SK-N-SH treated with all-trans-retinoic acid at 6 μM for 48 hours (cell line): ENCODE data around the gene FBXO31.

ENCODE experiments used
- ATAC-seq: fragments of 200-7000 bp; cut with Tn5 transposase; 3 replicates; pipeline ENCODE4 v1.9.1; 2020; ENCODE audit warnings: mild to moderate bottlenecking, moderate library complexity
- ARNTL ChIP-seq: fragments of 450-650 bp; formaldehyde crosslinking; IDR thresholded peaks from 2 replicates; pipeline ENCODE4 v1.5.0; 2020; ENCODE audit warnings: low read depth, mild to moderate bottlenecking, moderate library complexity, borderline replicate concordance
- CSDC2 ChIP-seq: fragments of 250-450 bp; sonication (Bioruptor Pico); IDR thresholded peaks from 2 replicates; pipeline ENCODE4 v1.5.0; 2020; ENCODE audit warnings: mild to moderate bottlenecking, moderate library complexity
- GLIS3 ChIP-seq: fragments of 250-450 bp; sonication (Bioruptor Pico); IDR thresholded peaks from 2 replicates; pipeline ENCODE4 v1.5.0; 2020; ENCODE audit warnings: mild to moderate bottlenecking, moderate library complexity
- ISL1 ChIP-seq: fragments of 250-450 bp; sonication (Bioruptor Pico); IDR thresholded peaks from 2 replicates; pipeline ENCODE4 v2.1.2; 2022; ENCODE audit warnings: mild to moderate bottlenecking, moderate library complexity
- OSR1 ChIP-seq: fragments of 250-450 bp; sonication (Bioruptor Pico); IDR thresholded peaks from 2 replicates; pipeline ENCODE4 v1.8.0; 2022; ENCODE audit warnings: moderate library complexity, mild to moderate bottlenecking, inconsistent platforms
- PPARA ChIP-seq: fragments of 250-450 bp; sonication (Bioruptor Pico); IDR thresholded peaks from 2 replicates; pipeline ENCODE4 v1.5.0; 2020; ENCODE audit warnings: mild to moderate bottlenecking, borderline replicate concordance
- SNAI2 ChIP-seq: fragments of 250-450 bp; sonication (Bioruptor Pico); IDR thresholded peaks from 2 replicates; pipeline ENCODE4 v1.5.0; 2020; ENCODE audit warnings: mild to moderate bottlenecking, moderate library complexity
- TCF4 ChIP-seq: fragments of 250-450 bp; sonication (Bioruptor Pico); IDR thresholded peaks from 2 replicates; pipeline ENCODE4 v1.8.0; 2021; ENCODE audit warnings: mild to moderate bottlenecking, moderate library complexity, borderline replicate concordance
- TOX ChIP-seq: fragments of 250-450 bp; sonication (Bioruptor Pico); IDR thresholded peaks from 2 replicates; pipeline ENCODE4 v1.8.0; 2021; ENCODE audit warnings: mild to moderate bottlenecking, moderate library complexity, borderline replicate concordance
- ZC3H10 ChIP-seq: fragments of 250-450 bp; sonication (Bioruptor Pico); IDR thresholded peaks from 2 replicates; pipeline ENCODE4 v1.5.1; 2021; ENCODE audit warnings: mild to moderate bottlenecking, moderate library complexity
- ZFP30 ChIP-seq: fragments of 450-650 bp; formaldehyde crosslinking; IDR thresholded peaks from 2 replicates; pipeline ENCODE4 v1.5.0; 2022; ENCODE audit warnings: mild to moderate bottlenecking, moderate library complexity
- ZNF565 ChIP-seq: fragments of 450-650 bp; formaldehyde crosslinking; conservative IDR thresholded peaks from 2 replicates; pipeline ENCODE4 v1.5.0; 2020; ENCODE audit warnings: low read depth, mild to moderate bottlenecking, moderate library complexity
- ZNF70 ChIP-seq: fragments of 450-650 bp; formaldehyde crosslinking; IDR thresholded peaks from 2 replicates; pipeline ENCODE4 v1.5.0; 2020; ENCODE audit warnings: mild to moderate bottlenecking, moderate library complexity
- ZNF8 ChIP-seq: fragments of 450-650 bp; formaldehyde crosslinking; IDR thresholded peaks from 2 replicates; pipeline ENCODE4 v1.5.0; 2020; ENCODE audit warnings: mild to moderate bottlenecking, moderate library complexity
- TF ChIP-seq, protein P1 (sequence below): fragments of 250-450 bp; sonication (Bioruptor Pico); IDR thresholded peaks from 2 replicates; pipeline ENCODE4 v1.5.1; 2020; ENCODE audit warnings: low read depth, mild to moderate bottlenecking, moderate library complexity
- TF ChIP-seq, protein P2 (sequence below): fragments of 250-450 bp; sonication (Bioruptor Pico); IDR thresholded peaks from 2 replicates; pipeline ENCODE4 v1.8.0; 2021; ENCODE audit warnings: low read depth, mild to moderate bottlenecking, moderate library complexity, borderline replicate concordance
- TF ChIP-seq, protein P3 (sequence below): fragments of 250-450 bp; sonication (Bioruptor Pico); IDR thresholded peaks from 2 replicates; pipeline ENCODE4 v1.5.1; 2021; ENCODE audit warnings: mild to moderate bottlenecking, moderate library complexity

FBXO31 gene

DNA sequence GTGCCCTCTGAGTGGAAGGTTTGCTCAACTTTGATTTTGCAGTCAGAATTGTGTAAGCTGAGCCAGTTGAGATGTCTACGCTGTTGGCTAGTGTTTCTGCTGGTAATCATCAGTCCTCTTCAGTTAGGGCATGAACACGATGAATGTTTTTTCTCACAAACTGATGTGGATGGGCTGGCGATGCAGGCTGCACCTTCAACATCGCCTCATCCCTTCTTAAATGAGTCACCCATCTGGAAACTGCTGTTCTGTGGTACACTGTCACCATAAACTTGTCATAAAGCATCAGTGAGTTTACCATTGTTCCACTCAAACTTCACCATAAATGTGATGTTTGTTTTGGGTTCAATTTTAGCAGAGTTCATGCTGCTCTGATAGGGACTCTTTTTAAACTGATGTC is 74.8 kb downstream of the FBXO31 start:
- no peak for TF ChIP-seq ZFP30
- TF ChIP-seq OSR1, result no peak
- TF ChIP-seq ARNTL (CRISPR knock-in tag), result no peak
- TF ChIP-seq, protein P1, sequence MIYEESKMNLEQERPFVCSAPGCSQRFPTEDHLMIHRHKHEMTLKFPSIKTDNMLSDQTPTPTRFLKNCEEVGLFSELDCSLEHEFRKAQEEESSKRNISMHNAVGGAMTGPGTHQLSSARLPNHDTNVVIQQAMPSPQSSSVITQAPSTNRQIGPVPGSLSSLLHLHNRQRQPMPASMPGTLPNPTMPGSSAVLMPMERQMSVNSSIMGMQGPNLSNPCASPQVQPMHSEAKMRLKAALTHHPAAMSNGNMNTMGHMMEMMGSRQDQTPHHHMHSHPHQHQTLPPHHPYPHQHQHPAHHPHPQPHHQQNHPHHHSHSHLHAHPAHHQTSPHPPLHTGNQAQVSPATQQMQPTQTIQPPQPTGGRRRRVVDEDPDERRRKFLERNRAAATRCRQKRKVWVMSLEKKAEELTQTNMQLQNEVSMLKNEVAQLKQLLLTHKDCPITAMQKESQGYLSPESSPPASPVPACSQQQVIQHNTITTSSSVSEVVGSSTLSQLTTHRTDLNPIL (CRISPR knock-in tag), result no peak
- TF ChIP-seq ZC3H10 (CRISPR knock-in tag), result no peak
- TF ChIP-seq ZNF565 (CRISPR knock-in tag), result no peak
- no peak for TF ChIP-seq PPARA (CRISPR knock-in tag)
- TF ChIP-seq CSDC2 (CRISPR knock-in tag), result no peak
- no peak for TF ChIP-seq SNAI2
- TF ChIP-seq TOX, result no peak
- TF ChIP-seq ZNF8 (CRISPR knock-in tag), result no peak
- TF ChIP-seq GLIS3 (CRISPR knock-in tag), result no peak
- TF ChIP-seq, protein P2, sequence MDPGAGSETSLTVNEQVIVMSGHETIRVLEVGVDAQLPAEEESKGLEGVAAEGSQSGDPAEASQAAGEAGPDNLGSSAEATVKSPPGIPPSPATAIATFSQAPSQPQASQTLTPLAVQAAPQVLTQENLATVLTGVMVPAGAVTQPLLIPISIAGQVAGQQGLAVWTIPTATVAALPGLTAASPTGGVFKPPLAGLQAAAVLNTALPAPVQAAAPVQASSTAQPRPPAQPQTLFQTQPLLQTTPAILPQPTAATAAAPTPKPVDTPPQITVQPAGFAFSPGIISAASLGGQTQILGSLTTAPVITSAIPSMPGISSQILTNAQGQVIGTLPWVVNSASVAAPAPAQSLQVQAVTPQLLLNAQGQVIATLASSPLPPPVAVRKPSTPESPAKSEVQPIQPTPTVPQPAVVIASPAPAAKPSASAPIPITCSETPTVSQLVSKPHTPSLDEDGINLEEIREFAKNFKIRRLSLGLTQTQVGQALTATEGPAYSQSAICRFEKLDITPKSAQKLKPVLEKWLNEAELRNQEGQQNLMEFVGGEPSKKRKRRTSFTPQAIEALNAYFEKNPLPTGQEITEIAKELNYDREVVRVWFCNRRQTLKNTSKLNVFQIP (CRISPR knock-in tag), result no peak
- TF ChIP-seq, protein P3, sequence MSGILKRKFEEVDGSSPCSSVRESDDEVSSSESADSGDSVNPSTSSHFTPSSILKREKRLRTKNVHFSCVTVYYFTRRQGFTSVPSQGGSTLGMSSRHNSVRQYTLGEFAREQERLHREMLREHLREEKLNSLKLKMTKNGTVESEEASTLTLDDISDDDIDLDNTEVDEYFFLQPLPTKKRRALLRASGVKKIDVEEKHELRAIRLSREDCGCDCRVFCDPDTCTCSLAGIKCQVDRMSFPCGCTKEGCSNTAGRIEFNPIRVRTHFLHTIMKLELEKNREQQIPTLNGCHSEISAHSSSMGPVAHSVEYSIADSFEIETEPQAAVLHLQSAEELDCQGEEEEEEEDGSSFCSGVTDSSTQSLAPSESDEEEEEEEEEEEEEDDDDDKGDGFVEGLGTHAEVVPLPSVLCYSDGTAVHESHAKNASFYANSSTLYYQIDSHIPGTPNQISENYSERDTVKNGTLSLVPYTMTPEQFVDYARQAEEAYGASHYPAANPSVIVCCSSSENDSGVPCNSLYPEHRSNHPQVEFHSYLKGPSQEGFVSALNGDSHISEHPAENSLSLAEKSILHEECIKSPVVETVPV (CRISPR knock-in tag), result no peak
- no peak for TF ChIP-seq TCF4 (CRISPR knock-in tag)
- TF ChIP-seq ZNF70 (CRISPR knock-in tag), result no peak
- no peak for ATAC-seq

DNA sequence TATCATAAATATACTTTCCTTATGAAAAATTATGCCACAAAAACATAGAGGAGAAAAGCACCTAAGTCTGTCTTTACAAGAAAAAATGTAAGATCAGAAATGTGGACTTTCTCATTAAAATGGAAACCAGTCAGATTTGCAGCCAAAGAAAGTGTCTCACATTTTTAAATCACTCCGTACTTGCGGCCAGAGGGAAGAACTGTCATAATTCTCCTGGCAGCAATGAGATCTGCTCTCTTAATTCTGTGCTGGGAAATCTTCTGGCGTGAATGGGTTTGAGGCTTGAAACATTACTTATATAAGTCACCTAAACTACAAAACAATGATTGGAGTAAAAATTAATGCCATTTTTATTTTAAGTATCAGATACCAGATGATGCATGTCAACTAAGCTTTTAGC is 77.1 kb downstream of the FBXO31 start:
- ATAC-seq, result no peak
- TF ChIP-seq TCF4 (CRISPR knock-in tag) (no peak), GLIS3 (CRISPR knock-in tag) (no peak), ZNF70 (CRISPR knock-in tag) (no peak), CSDC2 (CRISPR knock-in tag) (no peak)
- TF ChIP-seq, protein P2 (CRISPR knock-in tag), result no peak
- TF ChIP-seq, all 23 proteins: peak for 0

DNA sequence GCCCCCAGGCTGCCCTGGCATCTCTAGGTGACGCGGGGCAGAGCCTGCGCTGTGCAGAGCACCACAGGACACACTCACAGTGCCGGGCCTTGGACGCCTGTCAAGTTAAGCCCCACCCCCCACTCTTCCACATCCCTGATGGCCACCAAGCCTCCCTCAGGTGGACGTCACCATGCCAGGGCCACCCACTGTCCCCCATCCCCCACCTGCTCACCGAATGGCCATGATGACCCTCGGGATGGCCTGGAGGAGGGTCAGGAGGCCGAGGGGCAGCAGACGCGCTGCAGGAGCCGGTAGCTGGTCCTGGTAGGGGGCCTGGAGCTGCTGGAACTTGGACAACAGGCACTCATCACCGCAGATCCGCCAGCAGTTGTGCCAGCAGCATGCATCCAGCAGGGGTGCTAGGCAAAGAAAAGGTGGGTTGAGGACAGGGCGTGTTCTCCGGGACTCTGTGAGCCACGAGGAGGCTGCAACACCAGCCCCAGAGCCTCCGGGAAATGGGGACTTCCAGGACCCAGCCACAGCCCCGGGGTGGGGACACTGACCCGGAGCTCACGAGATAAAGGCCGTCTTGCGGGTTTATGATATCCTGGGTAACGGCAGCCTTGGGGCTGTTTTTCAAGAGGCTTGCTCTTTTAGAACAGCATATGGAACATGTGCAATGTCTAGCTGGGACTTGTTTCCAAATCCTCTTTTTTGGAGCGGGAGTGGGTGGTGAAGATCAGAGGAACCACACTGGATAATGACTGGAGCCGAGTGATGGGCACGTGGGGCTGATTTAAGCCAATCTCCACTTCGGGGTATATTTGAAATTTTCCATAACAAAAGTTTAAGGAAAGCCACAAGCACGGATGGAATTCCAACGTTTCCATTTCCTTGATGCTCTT is 77.8 kb downstream of the FBXO31 start:
- TF ChIP-seq, protein P3 (CRISPR knock-in tag), result no peak
- TF ChIP-seq TOX, result no peak
- ATAC-seq, result no peak

DNA sequence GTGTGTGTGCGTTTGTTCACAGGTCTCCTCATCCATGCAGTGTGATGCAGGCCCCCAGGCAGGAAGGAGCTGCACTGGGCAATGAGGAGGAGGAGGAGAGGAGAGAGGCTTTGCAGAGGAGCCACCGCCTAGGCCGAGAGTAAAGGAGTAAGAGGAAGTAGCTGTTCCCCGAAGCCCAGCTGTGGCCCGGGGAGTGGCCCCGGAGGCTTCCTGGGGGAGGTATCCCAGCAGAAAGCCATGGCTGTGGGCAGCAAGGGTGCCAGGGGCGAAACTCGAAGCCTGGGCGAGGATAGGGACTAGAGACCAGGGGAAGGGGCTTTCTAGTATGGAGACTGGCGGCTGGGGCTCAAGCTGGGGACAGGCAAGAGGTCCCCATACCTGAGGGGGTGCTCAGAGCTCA is 78.6 kb downstream of the FBXO31 start:
- no peak for ATAC-seq
- TF ChIP-seq, protein P1 (CRISPR knock-in tag), result no peak
- TF ChIP-seq ISL1, result no peak
- no peak for TF ChIP-seq ARNTL (CRISPR knock-in tag)
- TF ChIP-seq TOX, result no peak
